OCI-LY7 (cell line): Measurements from ENCODE around the gene ODF2. TPM values are rescaled to one million over a fixed set of nuclear protein-coding genes. Genes with fewer than 3 reads are reported as not detected.

Experiments used
- BruUV-seq: library from RNA; stranded (reverse); fragments of 400-500 nt; replicated peaks from 2 replicates; lab custom pipeline; 2021; lab: Mats Ljungman, UMichigan
- CTCF ChIA-PET: fragments of 300-600 bp; sonication (Branson Sonifier 250); formaldehyde crosslinking; loops from one replicate; lab custom pipeline; 2022; ENCODE audit warnings: antibody characterized with exemption; ENCODE audit not compliant: unreplicated experiment; lab: Charles Lee
- POLR2A ChIA-PET: fragments of 300-600 bp; sonication (Branson Sonifier 250); formaldehyde crosslinking; loops from one replicate; lab custom pipeline; 2022; ENCODE audit warnings: antibody characterized with exemption; lab: Charles Lee
- DNase-seq: peaks from one replicate; pipeline ENCODE4 v3.0.0-alpha.2; 2015; ENCODE audit warnings: low spot score
- H2AFZ ChIP-seq: fragments of 200-600 bp; sonication (generic), shearing (Covaris generic); 2 replicates; pipeline ENCODE4 v1.6.1; 2014; ENCODE audit warnings: mild to moderate bottlenecking, antibody characterized with exemption, low read length, moderate library complexity
- H3K27ac ChIP-seq: fragments of 200-600 bp; sonication (generic); 2 replicates; pipeline ENCODE4 v1.5.1; 2014; ENCODE audit warnings: mixed run types, low read depth, mild to moderate bottlenecking, moderate library complexity, low read length, inconsistent platforms; ENCODE audit not compliant: poor library complexity, severe bottlenecking
- H3K36me3 ChIP-seq: fragments of 200-600 bp; sonication (generic); 2 replicates; pipeline ENCODE4 v1.6.1; 2014; ENCODE audit warnings: mild to moderate bottlenecking, antibody characterized with exemption, low read length, moderate library complexity, mixed read lengths; ENCODE audit not compliant: insufficient read depth
- H3K4me1 ChIP-seq: fragments of 200-600 bp; sonication (generic); 2 replicates; pipeline ENCODE4 v1.5.1; 2014; ENCODE audit warnings: mild to moderate bottlenecking, low read length; ENCODE audit not compliant: insufficient read depth, poor library complexity, severe bottlenecking
- H3K4me2 ChIP-seq: fragments of 200-600 bp; sonication (generic); 2 replicates; pipeline ENCODE4 v1.6.1; 2014; ENCODE audit warnings: mild to moderate bottlenecking, low read length
- H3K4me3 ChIP-seq: fragments of 200-600 bp; sonication (generic); 2 replicates; pipeline ENCODE4 v1.5.1; 2014; ENCODE audit warnings: mild to moderate bottlenecking, low read depth, low read length; ENCODE audit not compliant: poor library complexity, severe bottlenecking
- H3K79me2 ChIP-seq: fragments of 200-600 bp; sonication (generic); 2 replicates; pipeline ENCODE4 v1.6.1; 2016; ENCODE audit warnings: low read depth, mild to moderate bottlenecking, low read length, moderate library complexity, mixed read lengths; ENCODE audit not compliant: insufficient read depth
- H3K9me2 ChIP-seq: fragments of 200-600 bp; sonication (generic); 2 replicates; pipeline ENCODE4 v1.6.1; 2016; ENCODE audit warnings: mild to moderate bottlenecking, low read length, mixed read lengths; ENCODE audit not compliant: insufficient read depth
- H3K9me3 ChIP-seq: fragments of 200-600 bp; sonication (generic); 2 replicates; pipeline ENCODE4 v1.6.1; 2014; ENCODE audit warnings: mild to moderate bottlenecking, mixed run types, low read length, mixed read lengths
- H4K20me1 ChIP-seq: fragments of 200-600 bp; sonication (generic); 2 replicates; pipeline ENCODE4 v1.6.1; 2014; ENCODE audit warnings: mild to moderate bottlenecking, antibody characterized with exemption, low read length, moderate library complexity, mixed read lengths; ENCODE audit not compliant: insufficient read depth
- EZH2phosphoT487 ChIP-seq: fragments of 200-600 bp; sonication (generic); IDR thresholded peaks from 2 replicates; pipeline ENCODE4 v1.6.1; 2018; ENCODE audit warnings: low read depth, borderline replicate concordance, mild to moderate bottlenecking, mixed run types, antibody characterized with exemption, low read length, moderate library complexity, mixed read lengths
- intact Hi-C: fragments of 100-400 bp; cut with micrococcal nuclease; formaldehyde crosslinking; loops from one replicate; pipeline ENCODE4 v1.10.0; 2022; ENCODE audit not compliant: unreplicated experiment
- total RNA-seq, 2 experiments: library from RNA; depleted of rRNA in 1 of 2; stranded (reverse); fragments of >200 nt in 1 of 2; shearing (Covaris generic) in 1 of 2; gene quantifications; 2 replicates each; pipeline ENCODE4 v1.2.3, GENCODE V29; 2014 to 2022
- TF ChIP-seq, protein P1 (sequence below): fragments of 200-600 bp; sonication (generic); conservative IDR thresholded peaks from 2 replicates; pipeline ENCODE4 v1.5.1; 2014; ENCODE audit warnings: mild to moderate bottlenecking, antibody characterized with exemption, low read length, moderate library complexity, mixed read lengths

The ODF2 gene
- total RNA-seq, 2 experiments from 2014 or later: 84.4 to 93.1 TPM

DNA sequence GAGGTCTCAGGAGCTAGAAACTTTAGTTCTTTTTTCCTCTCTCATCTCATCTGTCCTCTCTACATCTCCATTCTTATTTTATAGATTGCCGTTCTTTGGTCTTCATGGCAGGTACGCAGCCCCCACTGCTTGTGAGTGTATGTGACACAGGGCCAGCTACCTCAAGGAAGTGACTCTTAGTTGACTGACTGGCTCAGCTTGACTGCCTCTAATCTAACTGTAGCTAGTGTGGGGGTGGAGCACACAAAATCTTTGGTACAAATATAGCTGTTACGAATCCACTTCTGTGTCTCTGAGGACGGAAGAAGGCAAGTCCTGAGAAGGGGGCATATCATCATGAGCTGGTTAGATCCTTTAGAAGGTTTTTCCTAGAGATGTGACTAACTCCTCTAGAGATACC, 76.8 kb downstream of the ODF2 start:
- intact Hi-C loops: no loop called here
- POLR2A ChIA-PET: interaction anchor here (0.7 kb wide), 1 partner anchor 89 kb away, joined by 5 read pairs; no protein-coding TSS in a partner anchor
- no peaks in the 10 kb centered on the region for H3K9me2 ChIP-seq
- BruUV-seq: no TSS peak
- H3K36me3 ChIP-seq: peaks cover 84% of the 10 kb centered on the region
- H3K9me3 ChIP-seq: no peaks in the 10 kb centered on the region
- DNase-seq: no peak
- TF ChIP-seq, protein P1, sequence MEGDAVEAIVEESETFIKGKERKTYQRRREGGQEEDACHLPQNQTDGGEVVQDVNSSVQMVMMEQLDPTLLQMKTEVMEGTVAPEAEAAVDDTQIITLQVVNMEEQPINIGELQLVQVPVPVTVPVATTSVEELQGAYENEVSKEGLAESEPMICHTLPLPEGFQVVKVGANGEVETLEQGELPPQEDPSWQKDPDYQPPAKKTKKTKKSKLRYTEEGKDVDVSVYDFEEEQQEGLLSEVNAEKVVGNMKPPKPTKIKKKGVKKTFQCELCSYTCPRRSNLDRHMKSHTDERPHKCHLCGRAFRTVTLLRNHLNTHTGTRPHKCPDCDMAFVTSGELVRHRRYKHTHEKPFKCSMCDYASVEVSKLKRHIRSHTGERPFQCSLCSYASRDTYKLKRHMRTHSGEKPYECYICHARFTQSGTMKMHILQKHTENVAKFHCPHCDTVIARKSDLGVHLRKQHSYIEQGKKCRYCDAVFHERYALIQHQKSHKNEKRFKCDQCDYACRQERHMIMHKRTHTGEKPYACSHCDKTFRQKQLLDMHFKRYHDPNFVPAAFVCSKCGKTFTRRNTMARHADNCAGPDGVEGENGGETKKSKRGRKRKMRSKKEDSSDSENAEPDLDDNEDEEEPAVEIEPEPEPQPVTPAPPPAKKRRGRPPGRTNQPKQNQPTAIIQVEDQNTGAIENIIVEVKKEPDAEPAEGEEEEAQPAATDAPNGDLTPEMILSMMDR: no peak
- no peak for TF ChIP-seq EZH2phosphoT487
- no peak overlapping the region for H2AFZ ChIP-seq
- CTCF ChIA-PET: no interaction called here
- no peaks in the 10 kb centered on the region for H4K20me1 ChIP-seq
- no peak overlapping the region for H3K27ac ChIP-seq
- H3K79me2 ChIP-seq: no peaks in the 10 kb centered on the region
- H3K4me3 ChIP-seq: no peak overlapping the region
- H3K4me1 ChIP-seq: no peaks in the 10 kb centered on the region
- H3K4me2 ChIP-seq: no peak overlapping the region

DNA sequence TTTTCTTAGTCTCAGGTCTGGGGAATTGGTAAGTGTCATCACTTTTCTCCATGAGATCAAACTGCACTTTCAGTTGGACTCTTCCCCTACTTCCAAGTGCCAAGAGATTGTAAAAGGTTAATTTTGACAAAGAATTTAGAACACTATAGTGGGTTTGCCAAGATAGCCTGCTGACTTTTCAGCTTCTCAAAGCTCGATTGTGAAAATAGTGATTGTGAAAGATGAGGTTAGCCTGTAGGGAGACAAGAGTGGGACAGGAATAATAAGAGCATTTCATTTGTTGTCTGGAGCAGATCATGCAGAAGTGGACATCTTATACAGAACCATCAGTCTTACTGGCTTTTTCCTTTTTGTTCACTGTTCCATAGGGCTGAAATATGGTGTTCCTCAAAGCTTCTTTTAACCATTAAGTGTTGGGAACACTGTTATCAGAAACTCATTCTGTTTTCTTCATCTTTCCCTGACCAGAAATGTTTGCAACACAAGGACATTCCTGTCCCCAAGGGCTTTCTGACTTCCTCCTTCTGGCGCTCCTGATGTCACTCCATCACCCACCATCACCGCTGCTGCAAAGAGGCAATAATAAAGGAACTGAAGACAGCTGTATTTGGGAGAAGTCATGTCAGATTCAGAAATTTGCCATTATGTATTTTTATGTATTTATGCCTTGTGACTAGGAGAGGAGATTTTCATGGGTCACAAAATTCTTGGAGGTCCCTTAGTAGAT, 85.0 kb downstream of the ODF2 start:
- no TSS peak for BruUV-seq
- TF ChIP-seq, protein P1: no peak
- TF ChIP-seq EZH2phosphoT487: no peak
- no peak overlapping the region for H3K4me2 ChIP-seq
- H2AFZ ChIP-seq: no peak overlapping the region
- peaks cover 66% of the 10 kb centered on the region for H3K36me3 ChIP-seq
- H4K20me1 ChIP-seq: no peaks in the 10 kb centered on the region
- no peaks in the 10 kb centered on the region for H3K9me2 ChIP-seq
- H3K27ac ChIP-seq: no peak overlapping the region
- DNase-seq: no peak
- ChIA-PET POLR2A (no interaction called here), CTCF (interaction anchor here (0.6 kb wide), 1 partner anchor 29 kb away, joined by 3 read pairs; no protein-coding TSS in a partner anchor)
- intact Hi-C loops: no loop called here
- H3K4me3 ChIP-seq: no peak overlapping the region
- no peaks in the 10 kb centered on the region for H3K9me3 ChIP-seq
- H3K79me2 ChIP-seq: no peaks in the 10 kb centered on the region
- no peaks in the 10 kb centered on the region for H3K4me1 ChIP-seq

DNA sequence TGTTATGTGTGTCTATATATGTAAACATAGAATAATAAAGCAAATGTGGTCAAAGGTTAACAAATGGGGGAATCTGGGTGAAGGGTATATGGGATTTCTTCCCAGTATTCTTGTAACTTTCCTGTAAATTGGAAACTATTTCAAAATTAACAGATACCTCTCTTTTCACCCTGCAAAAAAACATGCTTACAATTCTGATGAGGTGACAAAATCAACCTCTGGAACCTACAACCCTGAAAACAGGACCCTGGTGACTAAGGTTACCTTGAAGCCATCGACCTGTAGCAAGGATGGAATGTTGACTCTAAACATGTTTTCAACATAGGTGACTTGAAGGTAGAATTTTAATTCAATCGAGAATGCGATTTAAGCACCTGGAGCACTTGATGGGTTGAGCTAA, 90.7 kb downstream of the ODF2 start:
- intact Hi-C loops: no loop called here
- Histone ChIP-seq H2AFZ (no peak overlapping the region), H3K9me3 (no peaks in the 10 kb centered on the region), H3K27ac (no peak overlapping the region), H3K4me2 (no peak overlapping the region), H3K4me1 (peaks cover 5% of the 10 kb centered on the region), H3K9me2 (no peaks in the 10 kb centered on the region), H3K4me3 (no peak overlapping the region), H4K20me1 (no peaks in the 10 kb centered on the region), H3K79me2 (no peaks in the 10 kb centered on the region), H3K36me3 (peaks cover 9% of the 10 kb centered on the region; the same call in 1 of the 2 replicates)
- CTCF ChIA-PET: no interaction called here
- POLR2A ChIA-PET: interaction anchor here (0.7 kb wide), 2 partner anchors 67 to 369 kb away, joined by 3 to 4 read pairs; no protein-coding TSS in a partner anchor
- no TSS peak for BruUV-seq
- TF ChIP-seq EZH2phosphoT487: no peak
- TF ChIP-seq, protein P1: no peak
- DNase-seq: no peak
